ENCODE measurements around the gene RIT1.
A peak's percentile ranks its signal among the peaks of the same experiment; 100 is the strongest.

RIT1 gene

DNA sequence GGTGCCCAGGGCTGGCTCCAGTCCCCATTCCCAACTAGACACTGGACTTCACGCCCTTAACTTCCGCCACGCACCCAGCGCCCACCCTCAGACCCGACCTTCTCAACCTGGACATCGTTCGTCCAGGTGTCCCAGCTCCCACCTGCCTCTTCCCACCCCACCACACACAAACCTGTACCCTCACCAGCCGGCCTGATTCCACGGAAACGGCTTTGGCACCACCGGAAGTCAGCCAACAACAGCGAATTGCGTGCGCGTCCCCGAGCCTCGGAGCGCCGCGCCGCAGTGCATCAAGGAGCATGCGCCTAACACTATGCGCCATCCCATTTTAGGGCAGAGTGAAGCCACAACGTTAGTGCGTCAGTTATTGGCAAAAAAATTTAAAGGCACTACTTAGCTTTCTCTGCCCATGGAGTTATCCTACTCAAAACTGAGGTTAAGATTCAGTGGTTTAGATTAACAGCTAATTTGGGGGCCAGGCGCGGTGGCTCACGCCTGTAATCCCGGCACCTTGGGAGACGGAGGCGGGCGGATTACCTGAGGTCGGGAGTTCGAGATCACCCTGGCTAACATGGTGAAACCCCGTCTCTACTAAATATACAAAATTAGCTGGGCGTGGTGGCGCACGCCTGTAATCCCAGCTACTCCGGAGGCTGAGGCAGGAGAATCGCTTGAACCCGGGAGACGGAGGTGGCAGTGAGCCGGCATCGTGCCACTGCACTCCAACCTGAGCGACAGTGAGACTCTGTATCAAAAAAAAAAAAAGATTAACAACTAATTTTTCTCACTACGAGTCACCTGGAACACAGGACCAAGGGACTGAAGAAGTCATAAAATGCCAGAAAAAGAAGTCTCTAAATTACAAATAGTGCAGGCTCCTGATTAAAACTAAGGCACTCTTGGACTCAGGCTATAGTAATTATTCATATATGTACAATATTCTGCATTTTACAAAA is 53.9 kb downstream of the RIT1 start, which contains the start of gene GON4L:
Gene GON4L (minus strand): TSS at position 240 of the 956 bp plus-strand sequence. CDS start 3,434 bp downstream, outside the sequence.
- DNase-seq (ENCODE audit: low read depth in 3 of 3), result peak; percentile 77 to 88 (median 79)

GRCh38 chr1:155856257-155856974 is 54.7 kb downstream of the RIT1 start:
- DNase-seq (ENCODE audit: low read depth in 3 of 3), result no peak

GRCh38 chr1:155850345-155850744 is 60.8 kb downstream of the RIT1 start:
- no peak for DNase-seq (ENCODE audit: low read depth in 3 of 3)

GRCh38 chr1:155847823-155848529 is 63.2 kb downstream of the RIT1 start:
- no peak for DNase-seq (ENCODE audit: low read depth in 3 of 3)

Measured in stimulated activated CD4-positive, alpha-beta T cell treated with anti-CD3 and anti-CD28 coated beads, TNF-alpha, amount 100 ng/mL, for 24 hours (primary cell).